Measurements from ENCODE around the gene CGB8. TPM values are rescaled to one million over a fixed set of nuclear protein-coding genes. Genes with fewer than 3 reads are reported as not detected.

The CGB8 gene
- total RNA-seq, 1 experiment from 2014 or later, result 0.34 TPM

DNA sequence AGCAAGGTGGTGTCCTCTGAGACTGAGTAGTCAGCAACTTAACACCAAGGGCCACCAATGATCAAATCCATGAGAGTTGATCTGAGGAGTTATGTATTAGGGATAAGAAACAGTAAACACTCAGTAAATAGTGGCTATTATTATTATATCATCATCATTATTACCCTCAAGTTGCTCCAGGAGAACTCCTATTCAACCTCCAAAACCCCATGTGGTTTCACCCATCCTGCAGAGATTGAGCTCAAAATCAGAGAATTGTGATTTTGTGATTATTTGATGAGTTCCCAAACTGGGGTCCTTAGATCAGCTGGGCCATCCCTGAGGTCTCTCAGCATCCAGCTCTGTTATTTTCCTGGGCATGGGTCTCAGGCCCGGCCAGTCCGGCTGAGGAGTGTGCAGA is 12.1 kb upstream of the CGB8 start:
- no peak for ATAC-seq
- Histone ChIP-seq H3K4me3 (replicated peaks in 1 of 2; ENCODE audit: low read depth in 1 of 2, low read length in 2 of 2) (no peak overlapping the region), H3K9me3 (ENCODE audit: control insufficient read depth in 1 of 2, insufficient read depth in 1 of 2, low read depth in 1 of 2, low read length in 2 of 2) (no peaks in the 10 kb centered on the region), H3K36me3 (ENCODE audit: control insufficient read depth in 1 of 2, insufficient read depth in 2 of 2, low read length in 2 of 2) (no peaks in the 10 kb centered on the region), H3K27me3 (ENCODE audit: insufficient read depth, low read length) (no peaks in the 10 kb centered on the region), H3K79me2 (ENCODE audit: insufficient read depth, low read length) (no peaks in the 10 kb centered on the region; the same call in 1 of the 2 replicates), H3K4me1 (ENCODE audit: control insufficient read depth in 1 of 2, insufficient read depth in 2 of 2, low read length in 2 of 2) (peaks cover 36 to 86% of the 10 kb centered on the region in 2 experiments), H3K4me2 (ENCODE audit: low read length) (peak overlapping the region; percentile 47), H3K9me2 (ENCODE audit: insufficient read depth) (no peaks in the 10 kb centered on the region), H2AFZ (ENCODE audit: low read depth, low read length, poor library complexity, severe bottlenecking) (no peak overlapping the region), H3K9ac (ENCODE audit: low read length) (peak overlapping the region; percentile 14; the same call in 1 of the 2 replicates), H4K20me1 (ENCODE audit: insufficient read depth) (no peaks in the 10 kb centered on the region), H3K27ac (ENCODE audit: low read depth, low read length) (no peak overlapping the region)
- no peak for TF ChIP-seq MAX (IDR thresholded peaks at IDR 0.05)
- no TSS peak for BruUV-seq (replicated peaks)
- DNase-seq (ENCODE audit: low read depth, low spot score), result no peak
- ChIA-PET POLR2A (interaction anchor here (0.5 kb wide), 1 partner anchor 67 kb away, joined by 4 read pairs; the partner anchor contains the start of gene RUVBL2), CTCF (interaction anchor here (1.0 to 1.5 kb wide), 2 partner anchors 13 to 30 kb away, joined by 3 to 6 read pairs; no protein-coding TSS in a partner anchor), RAD21 (ENCODE audit: low non-redundant PET in 1 of 2, low total read pairs in 2 of 2, uncharacterized antibody in 2 of 2, unreplicated experiment in 2 of 2) (no interaction called here)
- intact Hi-C loops (cut with micrococcal nuclease), result no loop called here

GRCh38 chr19:49059053-49059452 is 10.1 kb upstream of the CGB8 start:
- H3K79me2 ChIP-seq (ENCODE audit: insufficient read depth, low read length), result no peaks in the 10 kb centered on the region; the same call in 1 of the 2 replicates
- H3K4me1 ChIP-seq (ENCODE audit: control insufficient read depth in 1 of 2, insufficient read depth in 2 of 2, low read length in 2 of 2), result peaks cover 29 to 75% of the 10 kb centered on the region in 2 experiments
- RAD21 ChIA-PET (ENCODE audit: low non-redundant PET in 1 of 2, low total read pairs in 2 of 2, uncharacterized antibody in 2 of 2, unreplicated experiment in 2 of 2), result no interaction called here
- H3K4me3 ChIP-seq (replicated peaks in 1 of 2; ENCODE audit: low read depth in 1 of 2, low read length in 2 of 2), result no peak overlapping the region
- H3K36me3 ChIP-seq (ENCODE audit: control insufficient read depth in 1 of 2, insufficient read depth in 2 of 2, low read length in 2 of 2), result no peaks in the 10 kb centered on the region
- no peaks in the 10 kb centered on the region for H3K9me3 ChIP-seq (ENCODE audit: control insufficient read depth in 1 of 2, insufficient read depth in 1 of 2, low read depth in 1 of 2, low read length in 2 of 2)
- no peak for DNase-seq (ENCODE audit: low read depth, low spot score)
- H3K9ac ChIP-seq (ENCODE audit: low read length), result no peak overlapping the region
- no peaks in the 10 kb centered on the region for H3K9me2 ChIP-seq (ENCODE audit: insufficient read depth)
- no peaks in the 10 kb centered on the region for H3K27me3 ChIP-seq (ENCODE audit: insufficient read depth, low read length)
- BruUV-seq (replicated peaks), result no TSS peak
- no peak overlapping the region for H2AFZ ChIP-seq (ENCODE audit: low read depth, low read length, poor library complexity, severe bottlenecking)
- CTCF ChIA-PET, result interaction anchor here (4.1 kb wide), 1 partner anchor 66 kb away, joined by 20 read pairs; the partner anchor contains the start of genes GYS1 and RUVBL2
- POLR2A ChIA-PET, result no interaction called here
- intact Hi-C loops (cut with micrococcal nuclease), result no loop called here
- H3K27ac ChIP-seq (ENCODE audit: low read depth, low read length), result no peak overlapping the region
- no peak for ATAC-seq
- no peaks in the 10 kb centered on the region for H4K20me1 ChIP-seq (ENCODE audit: insufficient read depth)
- H3K4me2 ChIP-seq (ENCODE audit: low read length), result no peak overlapping the region
- no peak for TF ChIP-seq YY1 (IDR thresholded peaks at IDR 0.05; ENCODE audit: extremely low read depth, insufficient replicate concordance, low read depth, low read length)
- TF ChIP-seq SRF (IDR thresholded peaks at IDR 0.05; ENCODE audit: low read depth), result no peak
- TF ChIP-seq MAX (IDR thresholded peaks at IDR 0.05), result no peak
- no peak for TF ChIP-seq EGR1 (IDR thresholded peaks at IDR 0.05; ENCODE audit: low read depth)
- TF ChIP-seq TCF7L2 (IDR thresholded peaks at IDR 0.05; ENCODE audit: borderline replicate concordance, extremely low read depth, insufficient read depth, insufficient read length), result no peak
- TF ChIP-seq POLR2A (IDR thresholded peaks at IDR 0.05; ENCODE audit: borderline replicate concordance, extremely low read depth, insufficient read depth, insufficient read length), result no peak
- TF ChIP-seq ZBTB33 (IDR thresholded peaks at IDR 0.05; ENCODE audit: extremely low read depth, insufficient replicate concordance, low read length), result no peak
- TF ChIP-seq REST (IDR thresholded peaks at IDR 0.05; ENCODE audit: low read depth), result no peak
- no peak for TF ChIP-seq ZNF274 (IDR thresholded peaks at IDR 0.05; ENCODE audit: low read depth, low read length)
- no peak for TF ChIP-seq RAD21 (IDR thresholded peaks at IDR 0.05; ENCODE audit: low read depth)
- no peak for TF ChIP-seq ATF3 (IDR thresholded peaks at IDR 0.05)
- TF ChIP-seq EZH2phosphoT487 (IDR thresholded peaks at IDR 0.05; ENCODE audit: borderline replicate concordance), result no peak
- no peak for TF ChIP-seq POLR2AphosphoS5 (IDR thresholded peaks at IDR 0.05; ENCODE audit: low read depth, low read length)
